Right lobe of liver (tissue), 4 donors: ENCODE measurements around the gene MARCHF10.

ENCODE experiments used
- CTCF ChIP-seq, 4 donors: fragments of 200-600 bp in 3 of 4; fragments of 450-650 bp in 1 of 4; IDR thresholded peaks; one replicate each; pipeline versions ENCODE4 v1.5.1 to v1.8.0; 2016 to 2022; ENCODE audit warnings: antibody characterized with exemption in 4 of 4, mild to moderate bottlenecking in 2 of 4
- POLR2A ChIP-seq: fragments of 450-650 bp; IDR thresholded peaks from one replicate; pipeline ENCODE4 v1.6.1; 2017; ENCODE audit warnings: antibody characterized with exemption, mild to moderate bottlenecking
- donor health status: DM: no; HTN: no; CAD: no.
- donor health status: DM: no; HTN: no; CAD: no.
- donor health status: DM: no; HTN: yes; CAD: no.

- TF ChIP-seq POLR2A (no peak), CTCF (IDR thresholded peaks at IDR 0.05) (no peak)
Observed at GRCh38 chr17:62719586-62719985, 88.5 kb downstream of the MARCHF10 start.
